ENCODE data around the gene PACSIN2.

- TF ChIP-seq CTCF (IDR thresholded peaks at IDR 0.05) = no peak
- TF ChIP-seq POLR2A (IDR thresholded peaks at IDR 0.05) = no peak
Observed at GRCh38 chr22:42974223-42974622, 40.7 kb downstream of the PACSIN2 start.

Data from esophagus squamous epithelium (tissue), 4 donors.